CD4-positive, alpha-beta T cell treated with Interleukin-6 at 100 ng/mL for 8 hours (primary cell): ENCODE measurements around the gene SIPA1.

Experiments used
- DNase-seq: peaks from one replicate; pipeline ENCODE4 v3.0.0-alpha.2; 2020; ENCODE audit warnings: mixed read lengths, low spot score

Gene SIPA1, protein sequence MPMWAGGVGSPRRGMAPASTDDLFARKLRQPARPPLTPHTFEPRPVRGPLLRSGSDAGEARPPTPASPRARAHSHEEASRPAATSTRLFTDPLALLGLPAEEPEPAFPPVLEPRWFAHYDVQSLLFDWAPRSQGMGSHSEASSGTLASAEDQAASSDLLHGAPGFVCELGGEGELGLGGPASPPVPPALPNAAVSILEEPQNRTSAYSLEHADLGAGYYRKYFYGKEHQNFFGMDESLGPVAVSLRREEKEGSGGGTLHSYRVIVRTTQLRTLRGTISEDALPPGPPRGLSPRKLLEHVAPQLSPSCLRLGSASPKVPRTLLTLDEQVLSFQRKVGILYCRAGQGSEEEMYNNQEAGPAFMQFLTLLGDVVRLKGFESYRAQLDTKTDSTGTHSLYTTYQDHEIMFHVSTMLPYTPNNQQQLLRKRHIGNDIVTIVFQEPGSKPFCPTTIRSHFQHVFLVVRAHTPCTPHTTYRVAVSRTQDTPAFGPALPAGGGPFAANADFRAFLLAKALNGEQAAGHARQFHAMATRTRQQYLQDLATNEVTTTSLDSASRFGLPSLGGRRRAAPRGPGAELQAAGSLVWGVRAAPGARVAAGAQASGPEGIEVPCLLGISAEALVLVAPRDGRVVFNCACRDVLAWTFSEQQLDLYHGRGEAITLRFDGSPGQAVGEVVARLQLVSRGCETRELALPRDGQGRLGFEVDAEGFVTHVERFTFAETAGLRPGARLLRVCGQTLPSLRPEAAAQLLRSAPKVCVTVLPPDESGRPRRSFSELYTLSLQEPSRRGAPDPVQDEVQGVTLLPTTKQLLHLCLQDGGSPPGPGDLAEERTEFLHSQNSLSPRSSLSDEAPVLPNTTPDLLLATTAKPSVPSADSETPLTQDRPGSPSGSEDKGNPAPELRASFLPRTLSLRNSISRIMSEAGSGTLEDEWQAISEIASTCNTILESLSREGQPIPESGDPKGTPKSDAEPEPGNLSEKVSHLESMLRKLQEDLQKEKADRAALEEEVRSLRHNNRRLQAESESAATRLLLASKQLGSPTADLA

DNA sequence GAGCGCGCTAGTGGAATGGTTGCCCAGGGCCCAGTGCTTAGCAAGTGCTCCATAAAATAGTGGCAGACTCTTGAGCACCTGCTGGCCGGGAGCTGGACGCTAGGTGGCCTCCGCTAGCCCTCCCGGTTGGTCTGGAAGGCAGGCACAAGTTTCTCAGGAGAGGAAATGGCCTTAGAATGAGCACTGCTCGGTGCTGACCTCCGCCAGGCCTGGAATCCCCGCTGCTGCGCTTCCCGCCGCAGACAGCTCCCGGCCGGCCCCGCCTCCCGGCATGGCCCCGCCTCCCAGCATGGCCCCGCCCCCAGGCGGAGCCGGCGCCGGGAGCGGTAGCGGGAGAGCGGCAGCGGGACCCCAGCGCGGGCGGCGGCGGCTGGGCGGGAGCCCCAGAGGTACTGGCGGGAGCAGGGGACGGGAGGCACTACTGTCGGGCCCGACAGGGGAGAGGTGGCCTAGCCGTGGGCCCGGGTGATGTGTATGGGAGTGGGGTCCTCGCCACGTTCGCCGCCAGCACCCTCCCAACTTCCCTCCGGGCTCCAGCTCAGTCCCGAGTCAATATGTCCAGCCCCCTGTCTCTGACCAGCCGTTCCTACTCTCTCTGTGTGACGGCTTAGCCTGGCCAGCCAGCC is at the start of gene SIPA1:
TSS of gene SIPA1 (plus strand) at position 308 of the 626 bp plus-strand sequence. CDS start 2,821 bp downstream, outside the sequence.
- peak; percentile 62 for DNase-seq

DNA sequence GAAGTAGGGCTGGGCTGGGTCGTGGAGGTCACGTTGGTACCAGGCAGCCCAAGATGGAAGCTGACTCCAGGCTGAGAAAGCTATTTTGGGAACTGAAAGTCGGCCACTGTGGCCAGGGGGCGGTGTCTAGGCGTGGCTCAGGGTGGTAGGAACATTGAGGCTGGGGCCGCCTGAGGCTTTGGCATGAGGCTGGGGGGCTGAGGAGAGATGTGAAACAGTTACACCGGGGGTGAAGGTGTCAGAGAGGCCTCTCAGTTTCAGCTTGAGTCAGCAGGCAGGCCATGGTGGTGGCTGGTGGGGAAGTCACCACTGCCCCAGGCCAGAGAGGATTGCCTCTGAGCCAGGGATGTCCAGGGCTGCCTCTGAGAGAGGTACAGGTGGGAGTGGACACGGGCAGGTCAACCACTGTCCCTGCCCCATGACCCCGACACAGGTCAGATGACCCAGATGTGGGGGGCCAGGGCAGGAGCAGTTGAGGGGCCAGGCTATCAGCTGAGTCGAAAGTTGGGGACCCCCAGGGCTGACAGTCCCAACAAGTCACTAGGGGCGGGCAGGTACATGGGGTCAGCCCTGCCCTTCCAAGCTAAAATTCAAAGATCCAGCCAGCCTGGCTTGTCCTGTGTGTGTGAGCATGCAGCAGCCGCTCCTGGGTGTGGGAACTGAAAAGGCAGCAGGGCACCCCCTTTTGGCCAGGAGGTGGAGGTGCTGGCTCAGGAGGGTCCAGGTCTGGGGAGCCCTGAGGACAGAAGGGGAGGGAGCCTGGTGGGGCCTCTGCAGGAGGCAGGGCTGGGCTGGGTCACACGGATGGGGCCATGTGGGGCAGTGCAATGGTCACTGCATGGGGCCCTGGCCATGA is 49.5 kb upstream of the SIPA1 start:
- peak; percentile 80 for DNase-seq

DNA sequence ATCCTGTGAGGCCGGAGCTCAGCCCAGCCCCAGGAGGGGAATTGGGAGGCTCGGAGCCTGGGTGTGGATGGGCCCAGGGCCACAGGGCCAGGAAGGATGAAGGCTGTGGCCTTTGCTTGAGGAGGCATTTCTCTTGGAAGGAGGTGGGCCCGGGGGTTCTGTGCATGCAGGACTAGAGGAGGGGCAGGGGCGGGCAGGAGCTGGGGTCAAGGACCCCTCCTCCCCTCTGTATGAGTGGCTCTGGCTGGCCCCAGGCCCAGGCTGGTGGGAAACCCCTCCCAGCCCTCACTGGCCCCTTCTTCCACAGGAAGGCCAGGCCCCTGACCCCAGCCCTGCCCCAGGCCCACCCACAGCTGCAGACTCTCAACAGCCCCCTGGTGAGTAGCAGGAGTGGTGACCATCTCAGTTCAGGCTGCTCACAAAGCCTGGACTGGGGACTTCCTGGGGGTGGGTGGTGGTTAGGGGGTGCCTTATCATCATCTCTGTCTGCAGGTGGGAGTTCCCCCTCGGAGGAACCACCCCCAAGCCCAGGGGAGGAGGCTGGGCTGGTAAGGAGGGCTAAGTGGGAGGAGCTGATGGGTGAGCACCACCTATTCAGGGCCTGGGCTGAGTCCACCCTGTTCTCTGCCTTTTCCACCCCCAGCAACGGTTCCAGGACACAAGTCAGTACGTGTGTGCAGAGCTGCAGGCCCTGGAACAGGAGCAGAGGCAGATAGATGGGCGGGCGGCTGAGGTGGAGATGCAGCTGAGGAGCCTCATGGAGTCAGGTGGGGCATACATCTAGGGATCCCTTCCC is 48.3 kb upstream of the SIPA1 start:
- DNase-seq, result no peak

DNA sequence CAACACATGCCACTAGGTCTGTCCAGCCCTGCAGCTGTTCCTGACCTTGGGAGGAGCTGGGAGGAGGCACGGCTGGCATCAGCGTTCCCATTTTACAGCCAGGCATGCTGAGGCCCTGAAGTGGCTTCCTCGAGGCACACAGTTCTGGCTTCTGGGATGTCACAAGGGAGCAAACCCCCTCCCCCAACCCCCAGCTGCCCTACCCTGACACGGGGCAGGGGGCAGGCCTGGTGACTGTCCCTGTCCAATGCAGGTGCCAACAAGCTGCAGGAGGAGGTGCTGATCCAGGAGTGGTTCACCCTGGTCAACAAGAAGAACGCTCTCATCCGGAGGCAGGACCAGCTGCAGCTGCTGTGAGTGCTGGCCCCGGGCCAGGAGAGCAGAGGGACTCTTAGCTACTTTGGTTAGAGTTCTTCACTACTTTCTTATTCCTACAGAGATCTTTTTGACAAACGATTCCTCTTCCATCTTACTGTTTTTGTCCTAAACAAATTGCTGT is 47.6 kb upstream of the SIPA1 start:
- no peak for DNase-seq

DNA sequence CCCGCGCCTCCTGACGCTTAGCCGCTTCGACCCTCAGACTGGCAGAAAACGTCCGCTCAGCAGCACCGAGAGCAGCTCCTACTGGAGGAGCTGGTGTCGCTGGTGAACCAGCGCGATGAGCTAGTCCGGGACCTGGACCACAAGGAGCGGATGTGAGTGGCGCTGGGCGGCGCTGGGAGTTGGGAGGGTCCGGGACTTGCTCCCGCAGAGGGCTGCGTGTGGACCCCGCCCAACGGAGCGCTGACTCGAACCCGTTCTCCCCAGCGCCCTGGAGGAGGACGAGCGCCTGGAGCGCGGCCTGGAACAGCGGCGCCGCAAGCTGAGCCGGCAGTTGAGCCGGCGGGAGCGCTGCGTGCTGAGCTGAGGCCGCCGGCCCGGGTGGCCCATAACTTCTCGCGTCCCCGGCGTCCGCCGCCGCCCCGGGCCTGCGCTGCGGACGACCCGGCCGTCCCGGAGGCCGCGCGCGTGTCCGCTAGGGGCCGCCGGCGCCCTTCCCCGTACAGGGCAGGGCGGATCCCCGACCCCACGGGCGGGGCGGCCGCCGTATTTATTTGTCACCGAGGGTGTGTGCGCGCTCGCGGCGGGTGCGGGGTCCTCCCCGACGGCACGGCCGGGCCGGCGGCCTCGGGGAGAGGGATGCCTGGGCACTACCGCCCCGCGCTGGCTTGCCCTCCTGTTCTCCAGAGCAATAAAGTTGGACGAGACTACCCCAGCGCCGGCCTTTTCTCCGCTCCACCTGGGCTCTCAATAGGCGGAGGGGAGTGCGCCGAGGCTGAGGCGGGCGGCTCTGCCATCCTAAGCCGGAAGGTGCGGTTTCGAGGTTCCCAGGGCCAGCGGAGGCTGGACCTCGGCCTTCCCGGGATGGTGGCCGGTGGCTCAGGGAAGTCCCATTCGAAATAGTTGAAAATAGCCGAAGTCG is 45.7 kb upstream of the SIPA1 start:
- no peak for DNase-seq

DNA sequence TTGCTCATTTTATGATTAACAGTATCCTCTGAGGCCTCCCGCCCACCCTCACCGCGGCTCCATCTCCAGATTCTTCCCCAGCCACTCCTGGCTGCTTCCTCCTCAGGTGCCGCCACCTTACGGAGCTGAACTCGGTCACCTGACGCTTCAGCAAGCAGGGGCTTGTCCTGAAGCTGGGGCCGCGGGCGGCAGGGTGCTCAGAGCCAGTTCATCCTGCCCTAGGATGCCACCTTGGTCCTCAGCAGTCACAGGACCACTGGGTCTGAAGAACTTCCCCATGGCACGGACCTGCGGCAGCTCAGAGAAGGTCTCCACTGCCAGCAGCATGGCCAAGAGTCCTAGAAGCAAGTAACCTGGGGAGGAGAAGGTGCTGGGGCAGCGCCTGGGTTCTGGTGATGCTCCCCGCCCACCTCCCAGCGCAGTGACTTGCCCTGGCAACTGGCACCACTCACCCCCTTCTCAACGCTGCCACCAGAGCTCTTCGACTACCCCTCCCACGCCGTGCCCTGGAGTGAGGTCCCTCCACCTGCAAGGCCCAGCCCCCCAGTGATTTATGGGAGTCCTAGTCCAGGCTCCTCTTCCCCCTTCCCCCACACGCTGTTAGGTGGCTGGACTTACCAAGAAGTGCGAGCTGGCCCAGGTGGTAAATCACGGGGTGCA is 44.9 kb upstream of the SIPA1 start:
- no peak for DNase-seq

DNA sequence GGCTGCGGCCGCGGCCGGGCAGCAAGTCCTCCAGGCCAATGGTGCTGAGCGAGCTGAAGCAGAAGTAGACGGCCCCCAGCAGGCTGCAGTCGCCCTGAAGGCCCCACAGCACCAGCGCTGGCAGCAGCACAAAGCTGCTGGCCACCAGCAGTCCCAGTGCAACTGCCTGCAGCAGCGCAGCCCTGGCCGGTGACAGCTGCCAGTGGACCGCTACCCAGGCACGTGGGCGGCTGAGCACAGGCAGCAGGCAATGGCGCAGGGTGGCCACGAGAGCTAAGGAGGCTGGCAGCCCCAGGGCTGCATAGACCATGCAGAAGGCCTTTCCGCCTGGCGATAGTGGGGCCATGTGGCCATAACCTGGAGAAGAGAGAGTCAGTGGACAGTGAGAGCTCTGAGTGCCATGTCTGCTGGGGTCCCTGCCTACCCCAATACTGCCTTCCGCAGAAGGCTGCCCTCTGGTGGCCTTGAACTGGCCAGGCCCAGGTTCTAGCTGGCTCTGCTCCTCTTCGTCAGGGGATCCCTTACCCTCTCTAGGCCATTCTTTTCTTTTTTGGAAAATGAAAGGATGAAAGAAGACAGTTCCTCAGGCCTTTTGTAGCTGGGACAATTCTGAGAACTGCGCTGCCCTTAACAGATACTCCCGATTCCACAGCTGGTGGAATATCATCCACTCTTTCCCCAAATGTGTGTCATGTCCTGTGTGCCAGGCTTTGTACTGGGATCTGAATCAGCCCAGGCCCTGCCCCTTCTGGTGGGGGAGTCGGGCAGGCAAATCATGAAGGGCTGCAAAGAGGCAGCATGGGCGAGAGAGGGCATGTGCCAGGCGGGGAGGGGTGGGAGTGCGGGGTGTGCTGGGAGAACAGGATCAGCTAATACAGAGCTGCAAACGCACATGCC is 44.1 kb upstream of the SIPA1 start:
- DNase-seq, result no peak

DNA sequence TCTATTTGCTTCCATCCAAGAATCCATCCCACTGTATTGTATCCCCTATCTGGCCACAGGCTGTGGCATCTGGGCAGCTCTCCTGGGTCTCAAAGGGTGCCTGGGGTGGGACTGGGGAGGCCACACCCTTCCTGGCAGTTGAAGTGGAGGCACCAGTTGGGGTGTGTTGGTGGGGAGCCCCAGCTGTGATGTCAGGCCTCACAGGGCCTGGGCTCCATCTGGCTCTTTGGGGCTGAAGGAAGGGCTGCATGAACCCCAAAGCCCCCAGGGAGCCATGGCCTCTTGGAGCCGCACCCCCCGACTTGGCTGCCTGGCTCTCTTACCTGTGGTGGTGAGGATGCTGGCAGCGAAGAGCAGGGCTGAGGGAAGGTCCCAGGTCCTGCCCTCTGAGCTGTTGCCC is 42.8 kb upstream of the SIPA1 start:
- DNase-seq, result no peak

DNA sequence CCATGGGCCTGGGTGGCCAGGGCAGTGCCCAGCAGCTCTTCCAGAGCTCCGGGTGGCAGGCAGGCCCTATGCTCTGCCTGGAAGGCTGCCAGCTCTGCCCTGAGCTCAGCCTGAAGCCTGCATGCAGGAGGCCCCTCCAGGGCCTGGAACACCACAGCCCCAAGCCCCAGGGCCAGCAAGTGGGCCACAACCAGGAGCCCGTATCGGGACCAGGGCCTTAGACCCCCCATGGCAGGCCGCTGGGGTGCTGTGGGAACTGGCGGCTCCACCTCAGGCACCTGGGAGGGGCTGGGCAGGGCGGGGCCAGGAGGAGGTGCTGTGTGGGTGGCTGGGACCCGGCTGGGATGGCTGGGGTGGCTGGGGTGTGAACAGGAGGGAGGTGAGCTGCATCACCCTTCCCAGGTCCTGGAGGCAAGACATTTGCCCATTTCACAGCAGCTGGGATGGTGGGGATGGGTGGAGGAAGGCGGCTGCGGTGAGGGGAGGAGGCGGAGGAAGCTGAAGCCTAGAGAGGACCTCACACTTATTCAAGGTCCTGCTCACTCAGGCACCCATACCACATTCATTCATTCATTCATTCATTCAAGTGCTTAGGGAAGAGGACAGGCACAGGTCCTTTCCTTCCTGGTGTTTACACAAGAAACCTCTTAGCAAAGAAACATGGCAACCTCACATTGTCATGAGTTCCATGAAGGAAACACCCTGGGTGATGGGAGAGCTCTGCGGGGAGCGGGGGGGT is 42.2 kb upstream of the SIPA1 start, which contains the start of gene KCNK7:
TSS of gene KCNK7 (minus strand) at position 258 of the 739 bp plus-strand sequence. CDS start at position 230, 28 bp downstream.
- no peak for DNase-seq

DNA sequence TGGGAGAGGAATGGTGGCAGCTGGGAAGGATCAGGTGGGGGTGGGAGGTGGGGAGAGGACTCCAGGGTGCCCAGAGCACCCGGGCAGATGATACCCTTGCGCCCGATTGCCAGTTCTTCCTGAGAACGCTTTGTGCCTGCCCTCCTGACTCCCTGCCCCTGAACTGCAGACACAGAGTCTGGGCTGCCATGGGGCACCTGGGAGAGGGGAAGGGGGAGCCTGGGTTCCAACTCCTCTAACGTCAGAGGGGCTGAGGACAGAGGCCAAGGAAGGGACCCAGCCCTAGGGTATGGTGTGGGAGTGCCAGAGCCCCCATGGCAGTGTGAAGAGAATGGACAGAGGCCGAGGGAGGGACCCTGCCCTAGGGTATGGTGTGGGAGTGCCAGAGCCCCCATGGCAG is 41.4 kb upstream of the SIPA1 start:
- no peak for DNase-seq

DNA sequence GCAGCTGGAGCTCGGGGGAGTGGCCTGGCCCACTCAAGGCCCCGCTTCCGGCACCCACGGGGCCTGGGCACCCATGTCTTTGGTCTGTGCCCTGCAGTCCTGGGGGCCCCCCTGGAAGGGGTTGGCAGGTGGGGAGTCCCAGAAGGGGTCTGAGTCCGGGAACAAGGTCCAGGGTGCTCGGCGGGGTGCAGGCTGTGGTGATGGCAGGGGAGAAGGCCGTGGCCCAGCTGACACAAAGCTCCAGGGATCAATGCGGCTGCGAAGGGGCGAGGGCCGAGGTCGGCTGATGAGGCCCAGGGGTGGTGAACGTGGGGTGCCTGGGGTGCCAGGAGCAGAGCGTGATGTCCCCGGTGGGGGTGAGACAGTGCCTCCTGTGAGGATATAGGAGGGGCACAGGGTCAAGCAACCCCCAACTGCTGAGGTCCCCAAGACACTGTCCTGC is 39.6 kb upstream of the SIPA1 start:
- no peak for DNase-seq

DNA sequence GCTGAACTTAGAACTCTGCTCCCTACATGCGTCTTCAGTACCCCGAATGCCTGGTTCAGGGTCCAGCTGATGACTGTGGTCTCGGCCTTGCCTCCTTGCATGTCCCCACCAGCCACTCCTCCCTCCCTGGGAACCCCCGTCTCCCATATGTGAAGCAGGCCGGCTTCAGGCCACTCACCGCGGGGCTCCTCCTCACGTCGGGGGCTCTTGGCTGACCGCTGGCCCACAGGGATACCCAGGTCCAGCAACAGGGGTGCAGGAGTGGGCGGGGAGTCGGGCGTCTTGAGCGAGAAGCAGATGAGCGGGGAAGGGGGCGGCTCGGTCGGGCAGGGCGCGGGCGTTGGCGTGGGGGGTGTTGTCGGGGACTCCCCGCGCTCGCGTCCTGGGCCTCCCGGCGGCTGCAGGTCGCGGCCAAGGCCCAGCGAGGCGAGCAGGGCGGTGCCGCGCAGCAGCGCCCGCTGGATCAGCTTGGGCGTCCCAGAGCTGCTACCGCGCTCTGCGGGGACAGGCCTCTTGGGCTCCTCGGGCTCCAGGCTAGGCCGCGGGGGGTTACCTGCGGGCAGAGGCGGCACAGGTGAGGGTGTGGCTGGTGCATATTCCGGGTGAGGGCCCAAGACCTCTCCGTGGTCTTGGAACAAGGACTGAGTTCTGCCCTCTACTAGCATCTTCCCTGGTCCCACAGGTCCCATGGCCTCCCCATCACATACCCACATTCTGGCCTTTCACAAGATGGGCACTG is 38.5 kb upstream of the SIPA1 start:
- no peak for DNase-seq

DNA sequence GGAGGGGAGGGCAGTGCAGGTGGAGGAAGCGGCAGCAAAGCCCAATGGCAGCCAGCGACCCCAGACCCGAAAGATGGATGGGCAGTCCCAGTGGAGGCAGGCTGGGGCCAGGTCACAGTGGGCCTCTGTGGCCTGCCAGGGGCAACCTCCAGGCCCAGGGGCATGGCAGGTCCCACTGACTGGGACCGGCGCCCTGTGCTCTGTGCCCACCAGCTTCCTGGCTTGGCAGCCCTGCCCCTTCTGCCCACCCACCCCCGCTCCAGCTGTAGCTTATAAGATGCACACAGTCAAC is 38.0 kb upstream of the SIPA1 start:
- no peak for DNase-seq

DNA sequence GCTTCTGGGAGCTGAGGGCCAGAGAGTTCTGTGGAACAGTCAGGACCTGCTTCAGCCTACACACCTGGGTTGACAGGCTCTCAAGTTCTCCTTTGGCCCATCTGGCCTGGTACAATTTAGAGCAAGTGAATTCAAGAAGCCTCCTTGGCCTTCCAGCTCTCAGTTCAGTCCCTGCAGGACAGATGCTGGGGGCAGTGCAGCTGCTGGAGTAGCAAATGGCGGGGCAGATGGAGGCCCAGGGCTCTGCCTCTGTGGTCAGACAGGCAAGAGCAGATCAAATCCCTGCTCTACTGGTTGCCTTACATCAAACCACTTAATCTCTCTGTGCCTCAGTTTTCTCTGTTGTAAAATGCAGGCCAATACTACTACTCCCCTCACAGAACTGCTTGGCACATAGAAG is 33.6 kb upstream of the SIPA1 start:
- no peak for DNase-seq

DNA sequence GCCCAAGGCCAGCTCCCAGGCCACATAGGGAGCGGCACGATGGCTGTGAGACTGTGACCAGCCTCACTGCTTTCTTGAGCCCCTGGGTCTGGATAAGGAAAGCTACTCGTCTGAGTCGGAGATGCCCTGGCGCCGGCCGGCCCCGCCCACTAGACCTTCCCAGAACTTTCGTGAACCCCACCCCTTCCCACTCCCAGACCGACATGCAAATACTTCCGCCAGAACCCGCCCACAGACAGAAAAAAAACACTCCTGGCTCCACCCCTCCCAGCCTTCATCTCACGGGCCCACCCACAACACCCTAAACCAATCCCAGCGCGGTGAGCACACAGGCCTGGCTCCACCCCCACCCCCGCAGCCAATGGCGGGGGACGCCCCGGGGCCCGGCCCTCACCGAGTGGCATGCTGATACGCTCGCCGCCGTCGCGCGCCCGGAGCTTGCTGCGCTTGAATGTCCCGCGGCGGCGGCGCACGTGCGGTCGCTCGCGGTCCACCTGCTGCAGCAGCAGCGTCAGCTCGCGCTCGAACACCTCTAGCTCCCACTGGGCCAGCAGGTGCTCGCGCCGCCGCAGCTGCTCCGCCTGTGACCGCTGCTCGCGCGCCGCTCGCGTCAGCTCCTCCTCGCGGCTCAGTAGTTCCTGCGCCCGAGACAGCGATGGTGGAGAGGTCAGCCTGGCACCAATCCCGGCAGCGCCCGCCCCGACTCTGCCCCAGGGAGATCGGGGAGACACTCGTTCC is 30.9 kb upstream of the SIPA1 start:
- DNase-seq, result no peak
